Tibial nerve (tissue), 4 donors: ENCODE data around the gene PWWP2A. TPM values are rescaled to one million over a fixed set of nuclear protein-coding genes. Genes with fewer than 3 reads are reported as not detected.

Experiments used
- DNase-seq, 2 donors: peaks; one replicate each; pipeline ENCODE4 v3.0.0-alpha.2; 2019; ENCODE audit warnings: low spot score in 2 of 2
- H3K27ac ChIP-seq, 4 donors: fragments of 200-600 bp; sonication (generic) in 3 of 4; one replicate each; pipeline ENCODE4 v1.5.1; 2017 to 2019; ENCODE audit warnings: mild to moderate bottlenecking in 1 of 4
- H3K27me3 ChIP-seq, 2 donors: fragments of 200-600 bp; sonication (generic) in 1 of 2; one replicate each; pipeline versions ENCODE4 v1.5.1 to v1.6.0; 2017 to 2019
- H3K36me3 ChIP-seq, 3 donors: fragments of 200-600 bp; sonication (generic); one replicate each; pipeline ENCODE4 v1.5.1; 2018 to 2019
- H3K4me1 ChIP-seq, 4 donors: fragments of 200-600 bp; sonication (generic) in 3 of 4; one replicate each; pipeline ENCODE4 v1.5.1; 2017 to 2019
- H3K4me3 ChIP-seq, 4 donors: fragments of 200-600 bp; sonication (generic) in 3 of 4; one replicate each; pipeline ENCODE4 v1.5.1; 2017 to 2019; ENCODE audit warnings: mild to moderate bottlenecking in 1 of 4, moderate library complexity in 1 of 4
- H3K9me3 ChIP-seq, 4 donors: fragments of 200-600 bp; sonication (generic) in 3 of 4; one replicate each; pipeline ENCODE4 v1.5.1; 2017 to 2019
- EP300 ChIP-seq, 2 donors: sonication (generic); formaldehyde crosslinking; IDR thresholded peaks; one replicate each; pipeline ENCODE4 v1.6.1; 2017; ENCODE audit warnings: antibody characterized with exemption in 2 of 2, mild to moderate bottlenecking in 1 of 2
- POLR2A ChIP-seq, 2 donors: fragments of 450-650 bp; IDR thresholded peaks; one replicate each; pipeline ENCODE4 v1.6.1; 2017; ENCODE audit warnings: antibody characterized with exemption in 2 of 2, mild to moderate bottlenecking in 2 of 2, moderate library complexity in 2 of 2
- WGBS, 2 donors: methylation state at CpG; one replicate each; pipeline ENCODE4 v1.1.5; 2018; 5-methylcytosine and 5-hydroxymethylcytosine counted together
- total RNA-seq, 4 donors: library from RNA; depleted of rRNA; stranded (reverse); fragments of >200 nt; gene quantifications; one replicate each; pipeline ENCODE4 v1.1.0, GENCODE V29; 2016
- TF ChIP-seq, protein P1 (sequence below), 5 experiments: fragments of 200-600 bp in 3 of 5; fragments of 450-650 bp in 2 of 5; sonication (generic) in 3 of 5; IDR thresholded peaks; one replicate each; pipeline ENCODE4 v1.5.1; 2016 to 2019; ENCODE audit warnings: antibody characterized with exemption in 5 of 5, mild to moderate bottlenecking in 3 of 5, moderate library complexity in 2 of 5

PWWP2A gene
- total RNA-seq, 4 donors from 2014 or later, result 51.0 to 81.6 (median 58.2) TPM

DNA sequence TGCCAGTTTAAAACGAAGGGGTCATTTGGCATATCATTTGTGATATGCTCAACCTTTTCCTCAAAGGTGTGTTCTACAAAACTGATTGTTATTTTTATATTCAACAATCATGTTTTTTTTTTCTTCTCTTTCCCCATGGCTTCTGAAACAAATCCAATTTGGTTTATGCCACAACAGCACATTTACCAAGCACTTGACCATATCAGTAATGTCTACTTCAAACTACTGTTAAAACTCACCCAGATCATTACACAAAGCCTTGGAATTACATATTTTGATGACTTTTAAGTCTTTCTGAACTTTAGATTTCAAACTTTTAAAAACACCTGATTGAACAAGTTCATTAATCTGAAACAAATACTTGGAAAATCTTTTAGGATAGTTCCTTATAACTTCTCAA, 29.2 kb downstream of the PWWP2A start:
- TF ChIP-seq POLR2A (IDR thresholded peaks at IDR 0.05) (no peak), EP300 (IDR thresholded peaks at IDR 0.05) (no peak)
- TF ChIP-seq, protein P1, sequence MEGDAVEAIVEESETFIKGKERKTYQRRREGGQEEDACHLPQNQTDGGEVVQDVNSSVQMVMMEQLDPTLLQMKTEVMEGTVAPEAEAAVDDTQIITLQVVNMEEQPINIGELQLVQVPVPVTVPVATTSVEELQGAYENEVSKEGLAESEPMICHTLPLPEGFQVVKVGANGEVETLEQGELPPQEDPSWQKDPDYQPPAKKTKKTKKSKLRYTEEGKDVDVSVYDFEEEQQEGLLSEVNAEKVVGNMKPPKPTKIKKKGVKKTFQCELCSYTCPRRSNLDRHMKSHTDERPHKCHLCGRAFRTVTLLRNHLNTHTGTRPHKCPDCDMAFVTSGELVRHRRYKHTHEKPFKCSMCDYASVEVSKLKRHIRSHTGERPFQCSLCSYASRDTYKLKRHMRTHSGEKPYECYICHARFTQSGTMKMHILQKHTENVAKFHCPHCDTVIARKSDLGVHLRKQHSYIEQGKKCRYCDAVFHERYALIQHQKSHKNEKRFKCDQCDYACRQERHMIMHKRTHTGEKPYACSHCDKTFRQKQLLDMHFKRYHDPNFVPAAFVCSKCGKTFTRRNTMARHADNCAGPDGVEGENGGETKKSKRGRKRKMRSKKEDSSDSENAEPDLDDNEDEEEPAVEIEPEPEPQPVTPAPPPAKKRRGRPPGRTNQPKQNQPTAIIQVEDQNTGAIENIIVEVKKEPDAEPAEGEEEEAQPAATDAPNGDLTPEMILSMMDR (IDR thresholded peaks at IDR 0.05), result no peak
- Histone ChIP-seq H3K27ac (no peak overlapping the region), H3K4me3 (no peak overlapping the region), H3K27me3 (no peaks in the 10 kb centered on the region), H3K4me1 (no peaks in the 10 kb centered on the region), H3K9me3 (no peaks in the 10 kb centered on the region), H3K36me3 (peaks cover 0 to 29% (median 6%) of the 10 kb centered on the region in 3 donors)
- 81 to 86% methylated on average over 1 of the region's 1 CpG for WGBS, 2 donors
- no peak for DNase-seq

DNA sequence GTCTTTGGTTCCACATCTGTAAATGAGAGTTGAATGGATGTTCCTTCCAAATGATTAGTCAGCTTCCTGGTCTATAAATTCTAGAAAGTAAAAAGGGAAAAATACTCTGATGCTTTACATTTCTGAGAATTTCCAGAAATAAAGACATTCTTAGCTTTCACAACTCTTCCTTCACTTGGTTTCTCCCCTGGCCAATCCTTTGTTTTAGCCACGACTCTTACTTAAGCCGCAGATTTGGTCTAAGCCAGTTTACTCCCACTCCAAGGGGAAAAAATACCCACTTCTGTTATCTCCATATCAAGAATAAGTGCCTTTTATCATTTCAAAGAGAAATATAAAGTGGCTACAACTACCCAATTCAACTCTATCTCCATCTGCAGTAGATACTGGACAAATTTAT, 29.7 kb downstream of the PWWP2A start:
- Histone ChIP-seq H3K4me1 (no peaks in the 10 kb centered on the region), H3K27me3 (no peaks in the 10 kb centered on the region), H3K27ac (no peak overlapping the region), H3K36me3 (peaks cover 0 to 31% (median 6%) of the 10 kb centered on the region in 3 donors), H3K4me3 (no peak overlapping the region), H3K9me3 (no peaks in the 10 kb centered on the region)
- DNase-seq, result no peak
- WGBS, 2 donors, result 64 to 71% methylated on average over 2 of the region's 2 CpGs
- TF ChIP-seq, protein P1 (IDR thresholded peaks at IDR 0.05), result no peak
- no peak for TF ChIP-seq POLR2A (IDR thresholded peaks at IDR 0.05)
- TF ChIP-seq EP300 (IDR thresholded peaks at IDR 0.05), result no peak

DNA sequence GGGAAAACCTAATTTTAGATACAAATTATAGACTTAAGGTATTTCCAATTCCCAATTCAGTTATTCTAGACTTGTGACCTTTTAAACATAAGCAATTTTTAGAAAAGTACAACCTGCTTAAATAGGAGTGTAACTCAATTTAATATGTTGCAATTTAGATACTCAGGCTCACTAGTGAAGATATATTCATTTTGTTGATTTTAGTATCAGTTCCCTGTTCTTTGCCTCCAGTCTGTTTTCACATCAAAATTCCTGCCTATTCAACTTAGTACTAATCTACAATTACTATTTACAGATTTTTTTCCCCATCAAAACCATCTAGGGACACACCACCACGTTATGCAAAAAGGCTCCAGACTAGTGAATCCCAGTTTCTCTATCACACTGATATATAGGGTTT, 30.4 kb downstream of the PWWP2A start:
- no peak for DNase-seq
- 74 to 77% methylated on average over 1 of the region's 1 CpG for WGBS, 2 donors
- peaks cover 0 to 34% (median 6%) of the 10 kb centered on the region in 3 donors for H3K36me3 ChIP-seq
- no peak overlapping the region for H3K4me3 ChIP-seq
- no peak overlapping the region for H3K27ac ChIP-seq
- H3K9me3 ChIP-seq, result no peaks in the 10 kb centered on the region
- no peaks in the 10 kb centered on the region for H3K27me3 ChIP-seq
- peaks cover 0 to 1% (median 0%) of the 10 kb centered on the region in 4 donors for H3K4me1 ChIP-seq
- TF ChIP-seq, protein P1 (IDR thresholded peaks at IDR 0.05), result no peak
- TF ChIP-seq POLR2A (IDR thresholded peaks at IDR 0.05), result no peak
- no peak for TF ChIP-seq EP300 (IDR thresholded peaks at IDR 0.05)

DNA sequence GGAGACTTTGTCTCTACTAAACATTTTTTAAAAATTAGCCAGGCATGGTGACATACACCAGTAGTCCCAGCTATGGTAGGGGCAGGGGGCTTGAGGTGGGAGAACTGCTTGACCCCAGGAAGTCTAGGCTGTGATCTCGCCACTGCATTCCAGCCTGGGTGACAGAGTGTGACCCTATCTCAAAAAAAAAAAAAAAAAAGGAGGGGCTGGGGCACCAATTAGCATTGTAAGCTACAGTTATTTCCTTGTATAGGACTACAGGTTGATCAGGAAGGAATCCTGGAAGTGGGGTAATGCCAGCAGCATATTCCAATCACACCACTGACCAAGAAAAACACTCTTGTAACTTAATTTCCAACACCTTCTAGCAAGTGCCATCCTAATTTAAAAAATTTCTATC, 32.1 kb downstream of the PWWP2A start:
- Histone ChIP-seq H3K4me1 (peaks cover 0 to 17% (median 0%) of the 10 kb centered on the region in 4 donors), H3K27me3 (no peaks in the 10 kb centered on the region), H3K4me3 (no peak overlapping the region), H3K9me3 (no peaks in the 10 kb centered on the region), H3K27ac (no peak overlapping the region), H3K36me3 (peaks cover 0 to 18% (median 0%) of the 10 kb centered on the region in 3 donors)
- WGBS, 2 donors, result 80 to 91% methylated on average over 1 of the region's 1 CpG
- no peak for DNase-seq
- no peak for TF ChIP-seq POLR2A (IDR thresholded peaks at IDR 0.05)
- TF ChIP-seq, protein P1 (IDR thresholded peaks at IDR 0.05), result no peak
- TF ChIP-seq EP300 (IDR thresholded peaks at IDR 0.05), result no peak

DNA sequence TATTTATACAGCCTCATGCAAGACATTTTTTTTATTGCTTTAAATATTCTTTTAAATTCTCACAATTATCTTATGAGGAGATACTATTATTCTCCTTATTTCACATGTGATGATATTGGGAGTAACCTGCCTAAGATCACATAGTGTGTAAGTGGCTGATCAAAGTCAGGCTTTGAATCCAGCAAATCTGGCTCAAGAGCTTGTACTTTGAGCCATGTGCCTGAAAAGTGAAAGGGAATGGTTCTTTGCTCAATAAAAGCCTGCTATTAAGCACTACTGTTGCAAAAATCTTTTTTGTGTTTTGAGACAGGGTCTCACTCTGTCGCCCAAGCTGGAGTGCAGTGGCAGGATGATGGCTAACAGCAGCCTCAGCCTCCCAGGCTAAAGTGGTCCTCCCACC, 35.1 kb downstream of the PWWP2A start:
- H3K27me3 ChIP-seq, result no peaks in the 10 kb centered on the region
- H3K36me3 ChIP-seq, result peaks cover 0 to 13% (median 0%) of the 10 kb centered on the region in 3 donors
- TF ChIP-seq EP300 (IDR thresholded peaks at IDR 0.05), result no peak
- TF ChIP-seq, protein P1 (IDR thresholded peaks at IDR 0.05), result no peak
- TF ChIP-seq POLR2A (IDR thresholded peaks at IDR 0.05), result no peak
- DNase-seq, result no peak
- WGBS, 2 donors, result 86 to 100% methylated on average over 1 of the region's 1 CpG
- no peak overlapping the region for H3K27ac ChIP-seq
- H3K4me3 ChIP-seq, result no peak overlapping the region
- no peaks in the 10 kb centered on the region for H3K9me3 ChIP-seq
- H3K4me1 ChIP-seq, result peaks cover 0 to 20% (median 0%) of the 10 kb centered on the region in 4 donors
